Tibial artery (tissue), 4 donors: ENCODE measurements around the gene L2HGDH.

Experiments used
- DNase-seq, 2 donors: peaks; one replicate each; pipeline ENCODE4 v3.0.0-alpha.2; 2019
- H3K27ac ChIP-seq, 2 donors: fragments of 200-600 bp; sonication (generic) in 1 of 2; 1 replicate in 1 of 2; 2 replicates in 1 of 2; pipeline ENCODE4 v1.5.1; 2018 to 2019; ENCODE audit warnings: mild to moderate bottlenecking in 1 of 2
- H3K27me3 ChIP-seq, 2 donors: fragments of 200-600 bp; sonication (generic) in 1 of 2; one replicate each; pipeline versions ENCODE4 v1.5.1 to v1.6.0; 2016 to 2019
- H3K36me3 ChIP-seq, 3 donors: fragments of 200-600 bp; sonication (generic) in 2 of 3; one replicate each; pipeline ENCODE4 v1.5.1; 2016 to 2019; ENCODE audit warnings: mild to moderate bottlenecking in 2 of 3
- H3K4me1 ChIP-seq, 4 donors: fragments of 200-600 bp; sonication (generic) in 2 of 4; 1 replicate in 3 of 4; 2 replicates in 1 of 4; pipeline ENCODE4 v1.5.1; 2016 to 2019
- H3K4me3 ChIP-seq, 2 donors: fragments of 200-600 bp; sonication (generic) in 1 of 2; 1 replicate in 1 of 2; 2 replicates in 1 of 2; pipeline ENCODE4 v1.5.1; 2018 to 2019; ENCODE audit warnings: mild to moderate bottlenecking in 2 of 2
- H3K9me3 ChIP-seq, 3 donors: fragments of 200-600 bp; sonication (generic) in 1 of 3; one replicate each; pipeline ENCODE4 v1.5.1; 2016 to 2019
- intact Hi-C: fragments of 100-400 bp; cut with DNase I; formaldehyde crosslinking; loops from one replicate; pipeline ENCODE4 v1.15.0; 2023; ENCODE audit warnings: low total_unique reads
- TF ChIP-seq, protein P1 (sequence below), 2 experiments: fragments of 200-600 bp in 1 of 2; fragments of 450-650 bp in 1 of 2; IDR thresholded peaks; one replicate each; pipeline ENCODE4 v1.5.1; 2017 to 2019; ENCODE audit warnings: antibody characterized with exemption in 2 of 2, mild to moderate bottlenecking in 1 of 2, moderate library complexity in 1 of 2

L2HGDH gene

DNA sequence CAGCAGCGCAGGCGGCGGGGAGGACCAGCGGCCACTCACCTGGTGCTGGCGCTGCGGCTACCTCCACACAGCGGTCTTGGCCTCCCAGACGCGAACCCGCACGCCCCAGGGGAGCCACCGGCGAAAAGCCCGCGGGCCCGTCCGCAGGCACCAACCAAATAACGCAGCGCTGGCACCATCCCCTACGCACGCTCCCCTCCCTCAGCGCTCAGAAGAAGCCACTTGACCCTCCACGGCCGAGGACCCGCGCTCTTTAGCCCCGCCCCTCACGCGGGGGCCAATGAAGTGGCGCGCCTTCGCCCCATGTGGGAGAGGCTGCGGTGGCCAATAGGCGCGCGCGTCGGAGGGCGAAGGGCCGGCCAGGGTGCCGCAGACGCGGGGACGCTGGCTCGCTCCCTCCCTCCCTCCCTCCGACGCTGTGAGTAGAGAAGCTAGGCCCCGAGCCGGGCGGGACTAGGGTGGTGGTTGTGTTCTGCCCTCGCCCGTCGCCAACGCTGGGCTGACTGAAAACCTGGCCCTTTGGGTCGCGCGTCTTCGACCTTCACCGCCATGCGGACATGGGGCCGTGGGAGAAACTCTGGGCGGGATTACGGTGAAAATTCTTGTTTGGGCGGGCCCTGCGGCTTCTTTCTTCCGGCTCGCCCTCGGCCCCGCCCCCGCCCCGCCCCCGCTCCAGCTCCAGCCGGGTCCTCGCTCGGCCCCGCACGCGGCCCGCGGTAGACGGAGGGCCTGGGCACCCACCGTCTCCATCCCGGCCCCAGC, at the start of gene L2HGDH, which contains the start of gene DMAC2L:
TSS of gene L2HGDH (minus strand) at position 258 of the 762 bp plus-strand sequence. CDS start at position 179, 79 bp downstream.
TSS of gene DMAC2L (plus strand) at position 353 of the 762 bp plus-strand sequence. CDS start 9,164 bp downstream, outside the sequence.
- H3K9me3 ChIP-seq: no peaks in the 10 kb centered on the region
- TF ChIP-seq, protein P1, sequence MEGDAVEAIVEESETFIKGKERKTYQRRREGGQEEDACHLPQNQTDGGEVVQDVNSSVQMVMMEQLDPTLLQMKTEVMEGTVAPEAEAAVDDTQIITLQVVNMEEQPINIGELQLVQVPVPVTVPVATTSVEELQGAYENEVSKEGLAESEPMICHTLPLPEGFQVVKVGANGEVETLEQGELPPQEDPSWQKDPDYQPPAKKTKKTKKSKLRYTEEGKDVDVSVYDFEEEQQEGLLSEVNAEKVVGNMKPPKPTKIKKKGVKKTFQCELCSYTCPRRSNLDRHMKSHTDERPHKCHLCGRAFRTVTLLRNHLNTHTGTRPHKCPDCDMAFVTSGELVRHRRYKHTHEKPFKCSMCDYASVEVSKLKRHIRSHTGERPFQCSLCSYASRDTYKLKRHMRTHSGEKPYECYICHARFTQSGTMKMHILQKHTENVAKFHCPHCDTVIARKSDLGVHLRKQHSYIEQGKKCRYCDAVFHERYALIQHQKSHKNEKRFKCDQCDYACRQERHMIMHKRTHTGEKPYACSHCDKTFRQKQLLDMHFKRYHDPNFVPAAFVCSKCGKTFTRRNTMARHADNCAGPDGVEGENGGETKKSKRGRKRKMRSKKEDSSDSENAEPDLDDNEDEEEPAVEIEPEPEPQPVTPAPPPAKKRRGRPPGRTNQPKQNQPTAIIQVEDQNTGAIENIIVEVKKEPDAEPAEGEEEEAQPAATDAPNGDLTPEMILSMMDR (IDR thresholded peaks at IDR 0.05): peak in 1 of 2 experiments; percentile 18
- no peaks in the 10 kb centered on the region for H3K36me3 ChIP-seq
- intact Hi-C loops: loop anchor here (2.0 to 5.0 kb wide), 2 partner anchors 80 to 221 kb away; partner anchors contain the start of genes MAP4K5 and SOS2
- H3K4me1 ChIP-seq: peaks cover 0 to 20% (median 12%) of the 10 kb centered on the region in 4 donors
- no peaks in the 10 kb centered on the region for H3K27me3 ChIP-seq
- H3K4me3 ChIP-seq: peak within 1 kb of the TSS; percentile 73 to 84
- peak; percentile 91 to 96 for DNase-seq
- peak within 1 kb of the TSS; percentile 86 to 87 for H3K27ac ChIP-seq

DNA sequence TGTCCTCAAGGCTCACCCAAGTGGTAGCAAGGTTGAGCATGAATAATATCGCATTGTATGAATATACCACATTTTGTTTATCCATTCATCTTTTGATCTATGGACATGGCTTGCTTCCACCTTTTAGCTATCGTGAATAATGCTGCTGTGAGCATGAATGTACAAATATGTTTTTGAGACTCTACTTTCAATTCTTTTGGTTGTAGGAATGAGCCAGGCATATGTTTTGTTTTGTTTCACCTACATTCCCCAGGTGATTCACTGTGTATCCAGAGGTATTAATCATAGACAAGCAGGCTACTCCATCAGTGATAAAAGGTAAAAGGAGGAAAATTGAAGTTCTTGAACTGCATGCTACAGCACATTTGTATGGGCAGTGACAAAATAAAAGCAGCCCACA, 48.8 kb upstream of the L2HGDH start:
- H3K27ac ChIP-seq: no peak overlapping the region
- no peak overlapping the region for H3K4me3 ChIP-seq
- no peaks in the 10 kb centered on the region for H3K9me3 ChIP-seq
- H3K27me3 ChIP-seq: no peaks in the 10 kb centered on the region
- TF ChIP-seq, protein P1 (IDR thresholded peaks at IDR 0.05): no peak
- DNase-seq: no peak
- intact Hi-C loops: no loop called here
- H3K4me1 ChIP-seq: peaks cover 0 to 13% (median 1%) of the 10 kb centered on the region in 4 donors
- H3K36me3 ChIP-seq: peaks cover 0 to 3% (median 0%) of the 10 kb centered on the region in 3 donors

DNA sequence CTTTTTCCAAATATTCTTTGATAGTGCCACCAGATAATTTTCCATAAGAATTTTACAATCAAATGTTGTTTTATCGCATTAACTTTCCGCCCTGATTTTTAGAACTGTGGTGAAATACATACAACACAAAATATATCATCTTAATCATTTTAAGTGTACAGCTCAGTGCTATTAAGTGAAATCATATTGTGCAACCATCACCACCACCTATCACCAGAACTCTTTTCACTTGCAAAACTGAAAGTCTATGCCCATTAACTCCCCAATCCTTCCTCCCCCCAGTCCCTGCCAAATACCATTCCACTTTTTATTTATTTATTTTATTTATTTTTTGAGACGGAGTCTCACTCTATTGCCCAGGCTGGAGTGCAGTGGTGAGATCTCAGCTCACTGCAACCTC, 48.1 kb upstream of the L2HGDH start:
- TF ChIP-seq, protein P1 (IDR thresholded peaks at IDR 0.05): no peak
- Histone ChIP-seq H3K36me3 (peaks cover 0 to 3% (median 0%) of the 10 kb centered on the region in 3 donors), H3K27ac (no peak overlapping the region), H3K4me3 (no peak overlapping the region), H3K27me3 (no peaks in the 10 kb centered on the region), H3K9me3 (no peaks in the 10 kb centered on the region), H3K4me1 (peaks cover 0 to 13% (median 1%) of the 10 kb centered on the region in 4 donors)
- intact Hi-C loops: no loop called here
- no peak for DNase-seq

DNA sequence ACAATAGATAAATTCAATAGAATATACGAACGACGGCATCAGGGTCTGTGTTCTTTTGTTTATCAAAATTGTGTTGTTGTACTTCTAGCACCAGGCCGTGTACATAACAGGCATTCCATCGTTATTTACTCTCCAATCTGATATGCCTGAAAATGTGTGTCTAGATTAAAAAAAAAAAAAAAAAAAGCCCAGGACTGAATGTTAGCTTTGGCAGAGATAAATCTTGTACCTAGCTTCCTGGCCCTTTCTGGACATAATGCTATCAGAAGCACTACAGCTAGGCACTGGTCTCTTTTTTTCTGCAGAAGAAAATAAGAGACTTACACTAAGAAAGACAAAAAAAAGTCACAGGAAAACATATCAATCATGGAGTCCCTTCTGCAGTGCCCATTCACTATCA, 47.6 kb upstream of the L2HGDH start:
- Histone ChIP-seq H3K4me1 (peaks cover 0 to 13% (median 1%) of the 10 kb centered on the region in 4 donors), H3K9me3 (no peaks in the 10 kb centered on the region), H3K4me3 (no peak overlapping the region), H3K27ac (no peak overlapping the region), H3K27me3 (no peaks in the 10 kb centered on the region), H3K36me3 (peaks cover 0 to 3% (median 0%) of the 10 kb centered on the region in 3 donors)
- TF ChIP-seq, protein P1 (IDR thresholded peaks at IDR 0.05): no peak
- intact Hi-C loops: no loop called here
- no peak for DNase-seq

DNA sequence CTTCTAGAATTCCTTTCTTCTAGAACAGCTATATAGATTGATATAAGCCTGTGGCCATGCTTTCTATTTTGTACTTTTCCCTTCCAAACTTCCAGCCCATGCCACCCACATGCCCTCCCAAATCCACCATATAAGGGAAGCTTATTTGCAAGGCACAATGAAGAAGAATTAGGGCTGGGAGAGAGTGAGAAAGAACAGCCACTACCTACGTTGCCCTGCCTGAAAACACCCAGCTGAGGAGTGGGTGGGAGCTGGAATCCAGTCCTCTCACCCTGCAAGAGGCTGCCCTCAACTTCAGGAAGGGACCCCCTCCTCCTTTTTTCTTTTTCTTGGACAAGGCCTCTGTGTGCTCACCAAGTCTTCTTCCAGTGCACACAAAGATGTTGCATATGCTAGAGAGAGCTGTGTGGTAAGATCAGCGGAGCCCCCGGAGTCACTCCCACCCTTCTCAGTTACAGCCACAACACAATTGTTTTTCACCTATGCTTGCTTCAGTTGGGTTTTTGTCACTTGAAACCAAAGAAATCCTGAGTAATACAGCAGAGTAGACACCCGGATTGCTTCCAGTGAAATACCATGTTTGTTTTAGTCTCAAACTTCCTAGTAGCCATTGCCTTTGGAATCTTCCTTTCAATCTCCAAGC, 45.8 kb upstream of the L2HGDH start:
- TF ChIP-seq, protein P1 (IDR thresholded peaks at IDR 0.05): no peak
- DNase-seq: no peak
- H3K4me3 ChIP-seq: no peak overlapping the region
- no peaks in the 10 kb centered on the region for H3K27me3 ChIP-seq
- intact Hi-C loops: no loop called here
- no peak overlapping the region for H3K27ac ChIP-seq
- H3K4me1 ChIP-seq: no peaks in the 10 kb centered on the region
- no peaks in the 10 kb centered on the region for H3K9me3 ChIP-seq
- peaks cover 0 to 3% (median 0%) of the 10 kb centered on the region in 3 donors for H3K36me3 ChIP-seq
